GM20431 (cell line): ENCODE measurements around the gene RAP1A.

Experiments
- in situ Hi-C: fragments of 300-500 bp; cut with MseI, MboI; formaldehyde crosslinking; loops from one replicate; pipeline ENCODE4 v1.15.0; 2020; ENCODE audit warnings: low sequenced_read_pairs; ENCODE audit not compliant: unreplicated experiment

Gene RAP1A

DNA sequence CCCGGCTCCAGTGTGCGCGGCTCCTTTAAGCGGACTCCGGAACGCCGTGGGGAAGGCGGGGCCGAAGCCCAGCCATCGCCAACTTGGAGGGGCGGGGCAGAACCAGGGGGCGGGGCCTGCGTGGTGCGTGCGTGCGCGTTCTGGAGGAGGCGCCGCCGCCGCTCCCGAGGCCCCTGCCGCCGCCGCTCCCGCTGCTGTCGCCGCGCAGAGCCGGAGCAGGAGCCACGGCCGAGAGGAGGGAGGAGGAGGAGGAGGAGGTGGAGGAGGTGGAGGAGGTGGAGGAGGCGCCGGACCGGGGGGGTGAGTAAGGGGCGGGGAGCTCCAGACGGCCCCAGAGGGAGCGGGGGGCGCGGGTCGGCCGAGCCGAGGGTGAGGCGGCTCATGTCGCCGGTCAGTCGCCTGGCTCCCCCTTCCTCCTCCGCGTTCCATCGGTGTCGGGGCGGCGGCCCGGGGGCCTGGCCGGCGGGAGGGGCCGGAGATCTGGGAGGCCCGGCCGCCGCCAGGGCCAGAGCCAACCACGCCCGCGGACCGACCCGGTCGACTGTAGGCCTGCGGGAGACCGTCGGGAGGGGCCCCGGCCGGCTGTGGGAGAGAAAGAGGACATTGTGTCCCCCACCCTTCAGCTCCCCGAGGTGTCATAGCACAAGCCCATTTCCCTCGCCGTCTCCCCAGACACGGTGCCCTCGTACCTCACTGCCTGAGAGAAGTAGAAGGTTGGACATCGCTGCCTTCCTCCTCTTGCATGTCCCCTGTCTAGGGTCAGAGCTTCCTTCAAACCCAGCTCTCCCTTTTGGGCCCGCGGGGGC is at the start of gene RAP1A:
TSS of gene RAP1A (plus strand) at position 155 of the 806 bp plus-strand sequence. CDS start 71,572 bp downstream, outside the sequence.
- in situ Hi-C loops = no loop called here

DNA sequence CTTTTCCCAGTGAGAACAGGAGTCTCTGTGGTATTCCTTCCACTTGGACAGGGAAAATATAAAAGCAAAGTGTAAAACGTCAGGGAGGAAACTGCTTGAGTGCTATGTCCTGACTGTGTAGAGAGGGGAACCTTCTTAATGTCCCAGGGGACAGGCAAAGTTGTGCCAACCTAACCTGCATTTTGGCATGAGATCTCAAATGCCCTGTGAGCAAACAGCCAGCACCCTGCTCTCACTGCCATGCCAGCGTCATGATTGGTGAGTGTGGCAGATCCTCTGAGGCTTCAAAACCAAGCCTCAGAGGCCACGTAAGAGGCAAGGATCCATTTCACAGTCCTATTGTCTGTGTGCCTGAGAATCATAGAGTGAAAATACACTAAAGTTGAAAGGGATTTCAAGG is 49.7 kb upstream of the RAP1A start:
- in situ Hi-C loops = no loop called here

DNA sequence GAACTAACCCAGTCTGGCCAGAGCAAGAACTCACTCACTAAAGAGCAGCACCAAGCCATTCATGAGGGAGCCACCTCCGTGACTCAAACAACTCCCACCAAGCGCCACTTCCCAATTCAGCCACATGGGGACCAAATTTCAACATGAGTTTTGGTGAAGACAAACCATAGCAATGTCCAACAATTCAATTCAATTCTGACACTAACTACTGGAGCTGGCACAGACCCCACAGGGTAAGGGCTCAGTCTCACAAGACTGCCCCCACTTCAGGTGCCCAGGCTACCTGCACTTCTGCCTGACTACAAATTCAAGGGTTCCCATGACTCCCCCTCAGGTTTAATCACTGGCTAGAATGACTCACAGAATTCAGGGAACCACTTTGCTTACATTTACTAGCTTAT is 48.8 kb upstream of the RAP1A start:
- in situ Hi-C loops = no loop called here

DNA sequence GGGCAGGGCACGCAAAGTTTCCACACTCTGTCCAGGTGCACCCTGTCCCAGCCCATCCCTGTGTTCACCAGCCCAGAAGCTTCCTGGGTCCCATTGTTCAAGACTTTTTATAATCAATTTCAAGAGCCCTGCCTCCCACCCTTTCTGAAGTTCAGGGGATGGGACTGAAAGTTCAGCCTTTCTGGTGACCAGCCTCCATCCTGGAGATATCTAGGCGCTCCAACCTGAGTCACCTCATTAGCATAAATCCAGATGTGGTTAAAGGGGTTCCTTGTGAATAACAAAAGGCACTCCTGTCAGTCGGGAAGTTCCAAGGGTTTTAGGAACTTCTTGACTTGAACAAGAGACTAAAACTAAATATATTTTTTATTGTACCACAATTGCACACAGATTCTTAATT is 48.4 kb upstream of the RAP1A start:
- in situ Hi-C loops = no loop called here

DNA sequence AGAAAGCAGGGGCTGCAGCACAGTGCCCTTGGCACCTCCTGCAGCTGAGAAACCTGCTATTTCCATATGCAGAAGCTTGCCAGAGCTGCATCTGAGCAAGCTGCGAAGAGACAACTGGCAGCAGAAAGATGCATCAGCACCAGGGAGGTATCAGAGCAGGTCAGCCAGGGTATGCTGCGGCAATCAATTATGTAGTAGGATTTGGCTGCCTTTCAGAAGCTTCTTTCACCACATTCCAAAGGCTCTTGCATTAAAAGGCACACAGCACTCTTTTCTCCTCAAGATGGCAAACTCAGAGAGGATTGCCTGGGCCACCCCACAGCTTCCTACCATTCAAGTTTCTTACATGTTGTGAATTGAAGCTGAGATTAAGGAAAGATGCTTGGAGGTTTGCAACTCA is 47.6 kb upstream of the RAP1A start:
- in situ Hi-C loops = no loop called here

DNA sequence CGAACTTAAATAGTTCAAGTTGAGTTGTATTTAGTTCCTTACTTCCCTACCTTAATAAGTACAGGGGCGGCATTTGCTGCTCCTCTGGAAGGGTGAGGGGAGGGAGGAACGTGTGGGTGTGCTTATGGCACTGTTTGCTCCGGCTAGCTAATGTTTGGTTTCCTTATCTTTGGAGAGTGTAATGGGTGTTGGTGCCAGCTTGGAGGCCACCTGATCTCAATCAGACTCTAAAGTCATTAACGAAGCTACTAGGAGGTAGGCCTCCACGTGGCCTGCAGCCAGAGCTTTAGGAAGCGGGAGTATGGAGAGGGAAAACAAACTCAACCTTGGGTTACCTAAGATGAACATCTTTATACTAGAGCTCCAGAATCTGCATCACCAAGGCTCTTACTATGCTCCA is 43.0 kb upstream of the RAP1A start:
- in situ Hi-C loops = no loop called here

DNA sequence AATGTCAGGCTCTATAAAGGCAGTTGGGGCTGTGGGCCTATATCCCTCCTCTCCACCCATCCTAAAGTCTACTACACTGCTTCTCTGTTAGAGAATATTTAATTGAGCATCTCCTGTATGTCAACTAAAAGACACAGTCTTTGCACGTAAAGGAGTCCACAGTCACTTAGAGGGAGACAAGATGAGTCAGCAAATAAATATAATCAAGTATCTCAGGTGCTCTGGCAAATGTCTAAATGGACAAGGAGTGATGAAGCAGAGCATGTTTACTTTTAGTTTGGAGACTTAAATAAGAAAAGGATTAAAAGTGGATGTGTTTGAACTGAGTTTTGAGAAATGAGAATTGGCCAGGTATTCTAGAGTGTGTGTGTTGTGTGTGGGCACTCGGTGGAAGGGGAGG is 41.8 kb upstream of the RAP1A start:
- in situ Hi-C loops = no loop called here

DNA sequence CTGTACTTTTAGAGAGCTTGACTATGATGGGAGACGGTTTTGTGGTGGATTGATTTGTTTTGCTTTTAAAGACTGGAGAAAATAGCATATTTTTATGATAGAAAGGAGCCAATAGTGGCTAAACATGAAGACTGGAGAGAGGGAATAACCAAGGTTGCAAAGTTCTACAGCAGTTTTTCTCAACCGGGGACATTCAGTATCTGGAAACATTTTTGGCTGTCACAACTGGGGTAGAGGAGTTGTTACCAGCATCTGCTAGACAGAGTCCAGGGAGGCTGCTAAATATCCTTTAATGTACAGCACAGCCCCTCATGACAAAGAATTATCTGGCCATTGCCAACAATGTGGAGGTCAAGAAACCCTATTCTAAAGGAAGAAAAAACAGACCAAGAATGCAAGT is 38.4 kb upstream of the RAP1A start:
- in situ Hi-C loops = no loop called here

DNA sequence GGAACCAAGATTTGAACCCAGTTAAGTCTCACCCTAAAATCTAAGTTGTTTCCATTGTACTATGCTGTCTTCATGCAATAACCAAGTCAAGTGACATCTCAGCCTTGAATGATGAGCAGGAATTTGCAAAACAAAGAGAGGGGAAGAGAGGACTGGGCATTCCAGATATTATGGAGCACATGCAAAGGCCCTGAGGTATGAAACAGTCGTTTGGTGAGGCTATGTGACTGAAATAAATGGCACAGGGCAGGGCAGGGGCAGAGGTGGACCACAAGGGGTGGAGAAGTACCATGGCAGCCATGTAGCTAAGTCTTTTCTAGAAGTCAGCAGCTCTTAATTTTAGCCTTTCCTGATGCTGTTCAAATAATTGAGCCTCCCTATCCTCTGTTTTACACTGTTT is 37.6 kb upstream of the RAP1A start:
- in situ Hi-C loops = no loop called here

DNA sequence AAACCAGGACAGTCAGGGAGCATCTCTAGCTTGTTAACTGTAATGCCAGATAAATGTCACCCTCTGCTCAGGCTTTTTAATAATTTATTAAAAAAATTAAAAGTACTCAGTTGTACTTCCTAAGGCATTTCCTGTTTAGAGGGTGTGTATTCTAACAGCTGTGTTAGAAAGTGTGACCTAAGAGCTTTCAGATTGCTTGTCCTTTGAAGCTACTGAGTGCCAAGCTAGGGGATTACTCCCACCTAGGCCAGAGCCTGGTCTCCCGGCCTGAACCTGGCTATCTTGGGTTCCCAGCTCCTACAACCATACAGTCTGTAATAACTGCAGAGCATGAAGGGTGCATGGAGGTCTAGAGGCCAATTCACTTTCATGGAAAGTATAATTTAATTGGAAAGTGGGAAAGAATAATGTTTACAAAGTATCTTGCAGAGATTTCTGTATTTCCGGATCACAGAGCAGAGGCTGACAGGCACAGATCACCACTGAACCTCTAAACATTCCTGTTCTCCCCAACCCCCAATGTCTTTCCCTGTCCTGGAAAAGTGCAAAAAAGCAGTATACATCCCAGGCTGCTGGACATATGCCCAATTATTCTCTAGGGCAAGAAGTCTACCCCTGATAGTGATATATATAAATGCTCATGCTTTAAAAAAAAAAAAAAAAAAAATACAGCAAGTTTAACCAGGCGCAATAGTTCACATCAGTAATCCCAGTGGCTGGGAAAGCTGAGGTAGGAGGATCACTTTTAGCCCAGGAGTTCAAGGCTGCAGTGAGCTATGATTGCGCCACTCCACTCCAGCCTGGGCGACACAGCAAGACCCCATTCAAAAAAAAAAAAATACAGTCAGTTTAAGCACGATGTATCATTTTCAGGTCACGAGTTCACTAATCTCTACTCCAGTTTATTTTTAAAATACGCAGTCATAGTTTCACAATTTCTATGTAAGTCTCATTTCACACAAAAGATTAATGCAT is 36.7 kb upstream of the RAP1A start:
- in situ Hi-C loops = no loop called here

DNA sequence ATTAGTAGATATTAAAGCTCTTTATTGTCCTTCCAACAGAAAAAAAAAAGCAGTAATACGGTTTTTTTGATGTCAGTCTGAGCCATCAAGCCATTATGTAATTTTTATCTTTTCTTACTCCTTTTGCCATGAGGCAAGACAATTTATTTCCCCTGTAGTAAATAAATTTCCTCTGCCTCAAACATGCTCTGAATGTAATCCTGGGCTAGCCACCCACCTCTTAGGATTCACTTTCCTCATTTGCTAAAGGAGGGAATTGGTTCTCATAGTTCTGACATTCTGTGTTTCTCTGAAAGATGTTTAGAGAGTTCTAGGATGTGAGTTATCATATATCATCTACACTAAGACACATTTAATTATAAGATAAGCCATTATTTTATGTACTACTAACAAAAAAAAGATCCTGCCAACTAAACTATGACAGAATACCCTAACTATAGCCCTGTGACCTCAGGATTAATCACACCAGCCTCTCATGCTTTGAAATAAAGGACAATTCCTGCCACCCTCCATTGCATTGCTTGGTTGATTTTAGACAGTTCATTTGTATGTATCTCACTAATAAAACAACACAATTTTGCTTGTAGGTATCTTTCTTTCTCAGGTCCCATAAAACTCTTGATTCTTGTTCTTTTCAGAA is 34.0 kb upstream of the RAP1A start:
- in situ Hi-C loops = no loop called here

DNA sequence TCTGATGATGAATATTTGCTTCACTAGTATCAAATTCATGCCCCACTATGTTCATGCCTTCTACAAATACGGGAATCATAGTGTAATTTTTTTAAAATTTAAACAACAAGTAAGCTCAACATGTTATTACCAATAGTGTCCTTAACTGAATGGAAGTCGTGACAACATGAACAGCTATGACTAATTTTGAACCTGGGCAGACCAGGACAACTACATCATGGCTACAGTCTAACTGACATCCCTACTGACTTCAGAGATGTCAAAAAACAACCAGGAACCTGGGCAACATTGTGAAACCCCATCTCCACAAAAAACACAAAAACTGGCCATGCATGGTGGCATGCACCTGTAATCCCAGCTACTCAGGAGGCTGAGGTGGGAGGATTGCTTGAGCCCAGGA is 33.5 kb upstream of the RAP1A start:
- in situ Hi-C loops = no loop called here

DNA sequence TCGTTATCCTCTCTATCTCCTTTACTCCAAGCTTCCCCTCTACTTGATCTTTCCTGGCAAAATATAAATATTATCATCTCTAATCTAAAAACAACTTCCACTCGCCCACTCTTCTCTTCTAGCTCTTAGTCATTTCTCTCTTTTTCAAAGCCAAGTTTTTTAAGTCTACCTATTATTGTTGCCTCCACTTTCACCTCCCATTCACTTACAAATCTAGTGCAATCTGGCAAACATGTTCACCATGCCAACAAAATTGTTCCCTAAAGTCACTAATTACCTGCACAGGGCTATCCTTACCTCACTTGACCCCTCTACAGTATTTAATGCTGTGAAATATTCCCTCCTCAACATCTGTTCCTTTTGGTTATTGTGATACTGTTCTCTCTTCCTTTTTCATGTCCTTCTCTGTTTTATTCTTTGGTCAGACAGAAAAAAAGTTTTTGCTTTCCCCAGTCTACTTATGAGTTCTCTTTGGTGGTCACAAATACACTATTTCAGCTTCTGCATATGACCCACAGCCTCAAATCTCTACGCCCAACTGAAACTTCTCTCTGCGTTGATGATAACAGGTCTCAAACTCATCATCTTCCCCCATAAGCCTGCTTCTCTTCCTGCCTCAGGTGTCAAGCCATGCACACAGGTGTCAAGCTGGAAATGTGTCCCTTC is 31.9 kb upstream of the RAP1A start:
- in situ Hi-C loops = no loop called here

DNA sequence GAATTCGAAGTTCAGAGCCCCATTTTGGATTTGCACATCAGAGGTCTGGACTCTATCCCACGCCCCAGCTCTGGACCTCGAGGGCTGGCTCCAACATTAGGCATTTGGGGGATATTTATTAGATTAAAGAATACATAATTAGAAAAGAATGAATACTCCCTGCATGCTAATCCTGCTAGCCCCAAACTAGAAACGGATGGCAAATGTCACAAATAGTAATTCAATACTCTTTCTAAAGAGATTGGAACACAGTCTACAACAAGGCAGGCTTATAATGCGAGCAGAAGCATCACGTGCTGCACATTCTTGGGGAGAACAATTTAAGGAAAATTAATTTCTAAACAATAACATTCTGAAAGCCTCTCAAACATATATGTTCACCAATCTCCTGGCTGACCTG is 27.7 kb upstream of the RAP1A start:
- in situ Hi-C loops = no loop called here

DNA sequence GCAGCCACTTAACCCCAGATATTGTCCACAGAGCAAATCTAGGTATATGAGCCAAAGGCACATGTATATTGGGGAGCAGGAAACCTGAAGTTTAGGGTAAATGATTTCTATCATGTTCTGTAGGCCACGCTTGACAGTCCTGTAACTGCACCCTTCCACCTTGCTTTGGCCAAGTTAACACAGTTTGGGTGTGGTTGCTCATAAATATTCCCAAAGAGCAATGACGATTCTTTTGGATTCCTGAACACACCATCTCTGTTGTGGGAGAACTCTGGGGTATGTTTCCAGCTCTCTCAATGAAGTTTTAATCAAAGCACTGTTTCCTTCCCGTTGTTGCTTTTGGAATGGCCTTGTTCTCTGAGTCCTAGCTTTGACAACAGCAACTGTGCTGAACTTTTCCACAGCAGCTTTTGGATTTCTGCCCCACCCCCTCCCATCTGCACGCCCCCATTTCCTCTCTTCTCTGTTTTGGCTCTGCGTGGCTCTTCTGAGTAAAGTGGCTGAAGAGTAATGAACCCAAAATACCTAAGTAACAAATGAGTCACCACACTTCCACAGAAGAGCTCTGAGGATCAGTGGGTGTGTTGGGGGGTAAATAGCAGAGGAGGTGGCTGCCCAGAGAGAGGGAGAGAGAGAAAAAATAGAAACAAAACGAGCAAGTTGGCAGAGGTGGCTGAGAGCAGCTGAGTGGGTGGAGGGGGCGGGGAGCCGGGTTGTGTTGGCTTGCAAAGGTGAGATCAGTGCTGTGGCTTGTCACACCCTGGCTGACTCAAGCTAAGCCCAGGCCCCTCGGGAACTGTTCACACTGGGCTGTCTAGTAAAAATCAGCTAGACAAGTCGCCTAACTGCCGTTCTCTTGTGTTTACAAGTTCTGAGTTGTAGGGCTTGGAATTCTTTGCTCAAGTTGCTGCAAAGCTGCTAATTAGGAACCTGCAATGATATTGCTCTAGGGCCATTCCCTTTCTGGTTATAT is 26.9 kb upstream of the RAP1A start:
- in situ Hi-C loops = no loop called here

DNA sequence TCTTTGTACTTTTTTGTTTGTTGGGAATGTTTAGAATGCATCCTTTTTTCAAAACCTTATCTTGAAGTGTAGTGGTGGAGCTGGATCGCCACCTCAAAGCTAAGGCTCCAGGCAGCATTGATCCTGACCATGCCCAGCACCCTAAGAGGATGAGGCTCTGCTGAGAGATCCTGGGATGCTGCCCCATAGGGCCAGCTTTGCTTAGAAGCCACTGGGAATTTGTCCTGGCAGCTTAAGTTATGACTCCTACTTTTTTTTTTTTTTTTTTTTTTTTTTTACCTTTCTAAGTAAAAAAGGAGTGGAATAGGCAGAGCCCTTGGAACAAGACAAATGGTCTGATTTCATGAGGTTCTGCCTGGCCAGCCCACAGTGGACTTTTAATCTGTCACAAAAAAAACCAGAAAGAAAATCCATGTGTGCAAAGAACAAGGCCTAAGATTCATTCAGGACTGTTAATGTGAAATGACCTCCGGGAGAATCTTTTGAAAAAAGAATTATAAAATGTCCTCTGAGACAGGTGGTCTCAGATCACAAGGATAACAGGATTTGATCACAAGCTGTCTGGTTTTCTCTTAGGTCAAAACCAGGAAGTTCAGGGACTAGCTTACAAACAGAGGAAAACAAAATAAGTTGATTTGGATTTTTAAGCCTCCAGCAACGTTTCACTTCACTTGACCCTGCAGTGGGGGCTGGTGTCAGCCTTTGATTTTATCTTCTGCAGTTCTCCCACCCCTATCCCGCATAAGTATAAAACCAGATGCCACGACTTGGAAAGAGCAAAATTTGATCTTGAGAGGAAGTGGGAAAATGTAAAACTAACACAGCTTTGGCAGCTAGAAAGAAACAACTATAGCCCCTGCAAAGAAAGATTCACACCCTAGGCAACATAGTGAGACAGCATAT is 25.9 kb upstream of the RAP1A start:
- in situ Hi-C loops = no loop called here

DNA sequence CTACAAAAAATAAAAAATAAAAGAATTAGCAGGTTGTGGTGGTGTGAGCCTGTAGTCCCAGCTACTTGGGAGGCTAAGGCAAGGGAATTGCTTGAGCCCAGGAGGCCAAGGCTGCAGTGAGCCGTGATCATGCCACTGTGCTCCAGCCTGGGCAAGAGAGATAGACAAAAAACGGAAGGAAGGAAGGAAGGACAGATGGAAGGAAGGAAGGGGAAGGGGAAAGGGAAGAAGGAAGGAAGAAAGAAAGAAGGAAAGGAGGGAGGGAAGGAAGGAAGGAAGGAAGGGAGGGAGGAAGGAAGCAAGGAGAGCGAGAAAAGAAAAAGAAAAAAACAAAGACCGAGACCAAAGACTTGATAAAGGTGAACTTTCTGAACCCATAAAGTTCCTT is 25.3 kb upstream of the RAP1A start:
- in situ Hi-C loops = no loop called here

DNA sequence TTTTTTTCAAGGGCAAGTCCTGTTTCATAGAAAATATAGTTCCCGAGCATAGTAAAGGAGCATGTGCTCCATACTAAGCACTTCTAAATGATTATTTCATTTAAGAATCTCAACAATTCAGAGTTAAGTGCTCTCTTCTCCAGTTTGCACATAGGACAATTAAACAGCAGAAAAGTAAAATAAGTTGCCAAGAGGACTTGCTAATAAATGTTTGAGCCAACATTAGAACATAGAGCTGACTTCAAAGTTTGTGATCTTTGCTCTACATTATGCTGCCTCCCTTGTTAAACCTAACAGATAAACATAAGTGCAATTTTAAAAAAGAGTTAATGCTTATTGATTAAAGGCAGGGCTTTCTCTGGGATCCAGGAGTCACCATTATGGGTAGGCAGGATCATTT is 23.8 kb upstream of the RAP1A start:
- in situ Hi-C loops = no loop called here
